CD4-positive, alpha-beta T cell treated with Interleukin-10 for 1 hour (primary cell): ENCODE results near the gene LMO1.

Experiments
- DNase-seq: peaks from one replicate; pipeline ENCODE4 v3.0.0-alpha.2; 2020

LMO1 gene

GRCh38 chr11:8242499-8243280 lies 21.0 kb downstream of the LMO1 start:
- no peak for DNase-seq

- DNase-seq, result no peak
Observed at GRCh38 chr11:8242118-8242475, 21.6 kb downstream of the LMO1 start.

GRCh38 chr11:8241373-8242117 lies 22.1 kb downstream of the LMO1 start:
- no peak for DNase-seq

- no peak for DNase-seq
Observed at GRCh38 chr11:8239536-8240228, 24.0 kb downstream of the LMO1 start.

GRCh38 chr11:8239040-8239439 lies 24.6 kb downstream of the LMO1 start:
- DNase-seq, result no peak

GRCh38 chr11:8237453-8237852 lies 26.2 kb downstream of the LMO1 start:
- no peak for DNase-seq

- no peak for DNase-seq
Observed at GRCh38 chr11:8235925-8236324, 27.8 kb downstream of the LMO1 start.

GRCh38 chr11:8234910-8235309 lies 28.8 kb downstream of the LMO1 start:
- no peak for DNase-seq

- no peak for DNase-seq
Observed at GRCh38 chr11:8234425-8234821, 29.3 kb downstream of the LMO1 start.

- no peak for DNase-seq
Observed at GRCh38 chr11:8233691-8234424, 29.8 kb downstream of the LMO1 start.

- DNase-seq, result no peak
Observed at GRCh38 chr11:8232849-8233606, 30.6 kb downstream of the LMO1 start.

- DNase-seq, result no peak
Observed at GRCh38 chr11:8232414-8232813, 31.3 kb downstream of the LMO1 start.

GRCh38 chr11:8231979-8232378 lies 31.7 kb downstream of the LMO1 start:
- no peak for DNase-seq

- DNase-seq, result no peak
Observed at GRCh38 chr11:8230921-8231847, 32.5 kb downstream of the LMO1 start.

- DNase-seq, result no peak
Observed at GRCh38 chr11:8230178-8230859, 33.4 kb downstream of the LMO1 start.

- no peak for DNase-seq
Observed at GRCh38 chr11:8229299-8230177, 34.1 kb downstream of the LMO1 start.

- no peak for DNase-seq
Observed at GRCh38 chr11:8228231-8228630, 35.4 kb downstream of the LMO1 start.

- DNase-seq, result no peak
Observed at GRCh38 chr11:8227156-8228152, 36.2 kb downstream of the LMO1 start.
